Bronchial epithelial cell (primary cell): ENCODE results near the gene KIAA0753. TPM values are rescaled to one million over a fixed set of nuclear protein-coding genes. Genes with fewer than 3 reads are reported as not detected.

Source experiments
- DNase-seq: peaks from one replicate; pipeline ENCODE4 v3.0.0-alpha.2; 2010; ENCODE audit warnings: low read depth
- FAIRE-seq: peaks from 2 replicates; lab custom pipeline; 2011; peaks lifted over from hg19 to GRCh38; lab: Jason Lieb, UNC
- H3K27me3 ChIP-seq: 2 replicates; pipeline ENCODE4 v1.5.1; 2011; ENCODE audit warnings: low read length; ENCODE audit not compliant: control insufficient read depth, insufficient read depth
- H3K36me3 ChIP-seq: 2 replicates; pipeline ENCODE4 v1.5.1; 2011; ENCODE audit warnings: low read length; ENCODE audit not compliant: control insufficient read depth, insufficient read depth
- H3K4me3 ChIP-seq: 2 replicates; pipeline ENCODE4 v1.5.1; 2011; ENCODE audit warnings: mild to moderate bottlenecking, low read depth, low read length, control low read depth
- CTCF ChIP-seq: IDR thresholded peaks from 2 replicates; pipeline ENCODE4 v1.5.1; 2011; ENCODE audit warnings: mild to moderate bottlenecking, moderate library complexity, low read length, control low read depth, inconsistent platforms; ENCODE audit not compliant: insufficient read depth, severe bottlenecking
- total RNA-seq: library from RNA; depleted of rRNA; stranded (reverse); fragments of >200 nt; gene quantifications from 2 replicates; pipeline ENCODE4 v1.2.1, GENCODE V29; 2014

KIAA0753 gene
- total RNA-seq, 1 donor from 2014 or later, result 6.6 TPM

- H3K36me3 ChIP-seq, result peaks cover 2% of the 10 kb centered on the region
- H3K4me3 ChIP-seq, result no peak overlapping the region
- DNase-seq, result peak; percentile 81
- FAIRE-seq, result no peak
- TF ChIP-seq CTCF, result no peak
- H3K27me3 ChIP-seq, result no peaks in the 10 kb centered on the region
Observed at GRCh38 chr17:6608321-6608720, 32.2 kb downstream of the KIAA0753 start.

- peaks cover 4% of the 10 kb centered on the region for H3K36me3 ChIP-seq
- no peak overlapping the region for H3K4me3 ChIP-seq
- no peak for FAIRE-seq
- DNase-seq, result no peak
- H3K27me3 ChIP-seq, result no peaks in the 10 kb centered on the region
- no peak for TF ChIP-seq CTCF
Observed at GRCh38 chr17:6605142-6605541, 35.4 kb downstream of the KIAA0753 start.

- DNase-seq, result no peak
- H3K27me3 ChIP-seq, result no peaks in the 10 kb centered on the region
- peaks cover 5% of the 10 kb centered on the region for H3K36me3 ChIP-seq
- FAIRE-seq, result no peak
- H3K4me3 ChIP-seq, result no peak overlapping the region
- TF ChIP-seq CTCF, result no peak
Observed at GRCh38 chr17:6603744-6604325, 36.7 kb downstream of the KIAA0753 start.

- Histone ChIP-seq H3K4me3 (no peak overlapping the region), H3K27me3 (no peaks in the 10 kb centered on the region), H3K36me3 (peaks cover 5% of the 10 kb centered on the region)
- no peak for TF ChIP-seq CTCF
- FAIRE-seq (no peak), DNase-seq (no peak)
Observed at GRCh38 chr17:6602141-6602540, 38.4 kb downstream of the KIAA0753 start.

GRCh38 chr17:6599364-6599763 is 41.1 kb downstream of the KIAA0753 start:
- no peak for TF ChIP-seq CTCF
- H3K36me3 ChIP-seq, result peaks cover 7% of the 10 kb centered on the region
- FAIRE-seq (no peak), DNase-seq (no peak)
- H3K27me3 ChIP-seq, result no peaks in the 10 kb centered on the region
- no peak overlapping the region for H3K4me3 ChIP-seq

GRCh38 chr17:6597727-6598126 is 42.8 kb downstream of the KIAA0753 start:
- TF ChIP-seq CTCF, result no peak
- H3K4me3 ChIP-seq, result no peak overlapping the region
- H3K36me3 ChIP-seq, result peaks cover 8% of the 10 kb centered on the region
- no peak for DNase-seq
- no peaks in the 10 kb centered on the region for H3K27me3 ChIP-seq
- no peak for FAIRE-seq
